Caco-2 (cell line): ENCODE measurements around the gene DZIP1. TPM values are rescaled to one million over a fixed set of nuclear protein-coding genes. Genes with fewer than 3 reads are reported as not detected.

Experiments
- BruUV-seq: library from RNA; stranded (reverse); fragments of 400-500 nt; replicated peaks from 2 replicates; lab custom pipeline; 2021; lab: Mats Ljungman, UMichigan
- CTCF ChIA-PET: fragments of 300-600 bp; sonication (Branson Sonifier 250); formaldehyde crosslinking; loops from one replicate; lab custom pipeline; 2022; ENCODE audit warnings: antibody characterized with exemption; lab: Charles Lee
- POLR2A ChIA-PET: fragments of 300-600 bp; sonication (Branson Sonifier 250); formaldehyde crosslinking; loops from one replicate; lab custom pipeline; 2022; ENCODE audit warnings: antibody characterized with exemption; lab: Charles Lee
- DNase-seq, 2 experiments: peaks; one replicate each; pipeline versions ENCODE4 v3.0.0 to v3.0.0-alpha.2; 2020 to 2022
- H3K27me3 ChIP-seq: replicated peaks from 2 replicates; pipeline ENCODE4 v1.6.0; 2011; ENCODE audit warnings: low read length; ENCODE audit not compliant: control insufficient read depth, insufficient read depth
- H3K36me3 ChIP-seq: 2 replicates; pipeline ENCODE4 v1.5.1; 2011; ENCODE audit warnings: low read length; ENCODE audit not compliant: control insufficient read depth, insufficient read depth
- H3K4me1 ChIP-seq: fragments of 250-450 bp; sonication (Bioruptor Pico); 2 replicates; pipeline ENCODE4 v1.5.1; 2020; ENCODE audit warnings: mild to moderate bottlenecking
- H3K4me3 ChIP-seq: 2 replicates; pipeline ENCODE4 v1.5.1; 2011; ENCODE audit warnings: low read depth, mild to moderate bottlenecking, control low read depth, low read length
- H3K9me3 ChIP-seq: fragments of 250-450 bp; sonication (Bioruptor Pico); 2 replicates; pipeline ENCODE4 v1.5.1; 2020; ENCODE audit warnings: mild to moderate bottlenecking, moderate library complexity
- H3K27ac Mint-ChIP-seq: one replicate; pipeline ENCODE4 v1.8.0; 2022; ENCODE audit warnings: mixed read lengths; ENCODE audit not compliant: unreplicated experiment
- H3K27me3 Mint-ChIP-seq: one replicate; pipeline ENCODE4 v1.8.0; 2022; ENCODE audit warnings: mixed read lengths; ENCODE audit not compliant: insufficient read depth, unreplicated experiment
- H3K36me3 Mint-ChIP-seq: one replicate; pipeline ENCODE4 v1.8.0; 2022; ENCODE audit warnings: mild to moderate bottlenecking, mixed read lengths; ENCODE audit not compliant: insufficient read depth, unreplicated experiment
- H3K4me1 Mint-ChIP-seq: one replicate; pipeline ENCODE4 v1.8.0; 2022; ENCODE audit warnings: low read depth, mixed read lengths; ENCODE audit not compliant: unreplicated experiment
- H3K4me3 Mint-ChIP-seq: one replicate; pipeline ENCODE4 v1.8.0; 2022; ENCODE audit warnings: mild to moderate bottlenecking, moderate library complexity, mixed read lengths; ENCODE audit not compliant: unreplicated experiment
- H3K9me3 Mint-ChIP-seq: one replicate; pipeline ENCODE4 v1.8.0; 2022; ENCODE audit warnings: mixed read lengths; ENCODE audit not compliant: unreplicated experiment
- intact Hi-C: fragments of 100-400 bp; cut with micrococcal nuclease; formaldehyde crosslinking; loops from one replicate; pipeline ENCODE4 v1.10.0; 2022; ENCODE audit not compliant: unreplicated experiment
- total RNA-seq: library from RNA; stranded (reverse); gene quantifications from 2 replicates; pipeline ENCODE4 v1.2.3, GENCODE V29; 2022
- TF ChIP-seq, protein P1 (sequence below), 2 experiments: fragments of 200-600 bp in 1 of 2; IDR thresholded peaks; 1 replicate in 1 of 2; 2 replicates in 1 of 2; pipeline versions ENCODE4 v1.5.1 to v1.8.0; 2011 to 2022; ENCODE audit warnings: antibody characterized with exemption in 1 of 2, control low read depth in 1 of 2, inconsistent platforms in 1 of 2, low read depth in 1 of 2, low read length in 1 of 2, mild to moderate bottlenecking in 1 of 2, moderate library complexity in 1 of 2; ENCODE audit not compliant: insufficient read depth in 1 of 2, severe bottlenecking in 1 of 2, unreplicated experiment in 1 of 2

Gene DZIP1
- total RNA-seq, 1 experiment from 2014 or later: 6.5 TPM

- BruUV-seq: no TSS peak
- no peaks in the 10 kb centered on the region for H3K36me3 ChIP-seq
- H3K9me3 ChIP-seq: 0 out of 2 replicates have a peak, but pooled peaks cover 5% of the 10 kb centered on the region
- TF ChIP-seq, protein P1, sequence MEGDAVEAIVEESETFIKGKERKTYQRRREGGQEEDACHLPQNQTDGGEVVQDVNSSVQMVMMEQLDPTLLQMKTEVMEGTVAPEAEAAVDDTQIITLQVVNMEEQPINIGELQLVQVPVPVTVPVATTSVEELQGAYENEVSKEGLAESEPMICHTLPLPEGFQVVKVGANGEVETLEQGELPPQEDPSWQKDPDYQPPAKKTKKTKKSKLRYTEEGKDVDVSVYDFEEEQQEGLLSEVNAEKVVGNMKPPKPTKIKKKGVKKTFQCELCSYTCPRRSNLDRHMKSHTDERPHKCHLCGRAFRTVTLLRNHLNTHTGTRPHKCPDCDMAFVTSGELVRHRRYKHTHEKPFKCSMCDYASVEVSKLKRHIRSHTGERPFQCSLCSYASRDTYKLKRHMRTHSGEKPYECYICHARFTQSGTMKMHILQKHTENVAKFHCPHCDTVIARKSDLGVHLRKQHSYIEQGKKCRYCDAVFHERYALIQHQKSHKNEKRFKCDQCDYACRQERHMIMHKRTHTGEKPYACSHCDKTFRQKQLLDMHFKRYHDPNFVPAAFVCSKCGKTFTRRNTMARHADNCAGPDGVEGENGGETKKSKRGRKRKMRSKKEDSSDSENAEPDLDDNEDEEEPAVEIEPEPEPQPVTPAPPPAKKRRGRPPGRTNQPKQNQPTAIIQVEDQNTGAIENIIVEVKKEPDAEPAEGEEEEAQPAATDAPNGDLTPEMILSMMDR (IDR thresholded peaks at IDR 0.05; ENCODE audit: insufficient read depth in 1 of 2, low read depth in 1 of 2, low read length in 1 of 2, severe bottlenecking in 1 of 2, unreplicated experiment in 1 of 2): peak; percentile 67 to 75
- peaks cover 15% of the 10 kb centered on the region for H3K4me1 ChIP-seq
- peaks cover 10% of the 10 kb centered on the region for H3K9me3 Mint-ChIP-seq
- ChIA-PET POLR2A (interaction anchor here (0.6 kb wide), 2 partner anchors 16 to 1599 kb away, joined by 6 to 8 read pairs; partner anchors contain the start of gene DNAJC3), CTCF (interaction anchor here (0.6 to 2.6 kb wide), 14 partner anchors 9 to 976 kb away, joined by 3 to 65 read pairs (median 4); partner anchors contain the start of genes DNAJC3 and DZIP1)
- no peak overlapping the region for H3K4me3 ChIP-seq
- no peak overlapping the region for H3K4me3 Mint-ChIP-seq
- intact Hi-C loops: loop anchor here (1.0 to 2.0 kb wide), 4 partner anchors 37 to 173 kb away; no protein-coding TSS in a partner anchor
- H3K27me3 Mint-ChIP-seq: peaks cover 3% of the 10 kb centered on the region
- H3K27me3 ChIP-seq: no peaks in the 10 kb centered on the region
- H3K4me1 Mint-ChIP-seq: peaks cover 14% of the 10 kb centered on the region
- peak in 1 of 2 experiments; percentile 67 for DNase-seq
- no peak overlapping the region for H3K27ac Mint-ChIP-seq
- no peaks in the 10 kb centered on the region for H3K36me3 Mint-ChIP-seq
Measured at GRCh38 chr13:95660981-95661581, 16.6 kb upstream of the DZIP1 start.

DNA sequence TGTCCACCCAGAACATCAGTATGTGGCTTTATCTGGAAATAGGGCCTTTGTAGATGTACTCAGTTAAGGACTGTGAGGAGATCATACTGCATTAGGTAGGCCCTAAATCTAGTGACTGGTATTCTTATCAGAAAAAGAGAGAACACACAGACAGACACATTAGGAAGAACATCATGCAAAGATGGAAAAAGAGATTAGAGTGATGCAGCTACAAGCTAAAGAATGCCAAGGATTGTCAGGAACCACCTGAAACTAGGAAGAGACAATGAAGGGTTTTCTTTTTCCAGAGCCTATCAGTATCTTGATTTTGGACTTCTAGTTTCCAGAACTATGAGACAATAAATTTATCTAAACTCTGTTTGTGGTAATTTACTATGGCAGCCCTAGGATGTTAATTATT is 15.0 kb upstream of the DZIP1 start:
- Mint-ChIP-seq H3K36me3 (no peaks in the 10 kb centered on the region), H3K4me1 (peaks cover 14% of the 10 kb centered on the region), H3K4me3 (no peak overlapping the region), H3K27me3 (peaks cover 3% of the 10 kb centered on the region), H3K9me3 (peaks cover 10% of the 10 kb centered on the region), H3K27ac (no peak overlapping the region)
- intact Hi-C loops: no loop called here
- ChIA-PET CTCF (interaction anchor here (2.6 kb wide), 1 partner anchor 36 kb away, joined by 65 read pairs; no protein-coding TSS in a partner anchor), POLR2A (no interaction called here)
- DNase-seq: no peak
- Histone ChIP-seq H3K27me3 (no peaks in the 10 kb centered on the region), H3K4me3 (no peak overlapping the region), H3K36me3 (no peaks in the 10 kb centered on the region), H3K9me3 (no peaks in the 10 kb centered on the region), H3K4me1 (peaks cover 24% of the 10 kb centered on the region)
- no TSS peak for BruUV-seq
- TF ChIP-seq, protein P1 (IDR thresholded peaks at IDR 0.05; ENCODE audit: insufficient read depth in 1 of 2, low read depth in 1 of 2, low read length in 1 of 2, severe bottlenecking in 1 of 2, unreplicated experiment in 1 of 2): no peak

- Mint-ChIP-seq H3K27ac (peak overlapping the region; percentile 23), H3K36me3 (no peaks in the 10 kb centered on the region), H3K27me3 (no peaks in the 10 kb centered on the region), H3K9me3 (no peaks in the 10 kb centered on the region), H3K4me3 (peak overlapping the region; percentile 49), H3K4me1 (peaks cover 10% of the 10 kb centered on the region)
- intact Hi-C loops: loop anchor here (1.0 kb wide), 3 partner anchors 12 to 32 kb away; partner anchors contain the start of gene DZIP1
- CTCF ChIA-PET: no interaction called here
- Histone ChIP-seq H3K9me3 (no peaks in the 10 kb centered on the region), H3K36me3 (no peaks in the 10 kb centered on the region), H3K4me1 (peaks cover 24% of the 10 kb centered on the region), H3K4me3 (no peak overlapping the region), H3K27me3 (no peaks in the 10 kb centered on the region)
- POLR2A ChIA-PET: no interaction called here
- TF ChIP-seq, protein P1 (IDR thresholded peaks at IDR 0.05; ENCODE audit: insufficient read depth in 1 of 2, low read depth in 1 of 2, low read length in 1 of 2, severe bottlenecking in 1 of 2, unreplicated experiment in 1 of 2): no peak
- no TSS peak for BruUV-seq
- DNase-seq: peak; percentile 63 to 68
Measured at GRCh38 chr13:95656386-95657015, 12.0 kb upstream of the DZIP1 start.
